HepG2 (cell line): ENCODE data around the gene C1RL. TPM values are rescaled to one million over a fixed set of nuclear protein-coding genes. Genes with fewer than 3 reads are reported as not detected.

Source experiments
- AHR ChIP-seq: IDR thresholded peaks from 2 replicates; pipeline ENCODE4 v1.6.1; 2018; ENCODE audit warnings: missing genetic modification reagents, missing compliant biosample characterization
- AKAP8 ChIP-seq: sonication (generic); formaldehyde crosslinking; IDR thresholded peaks from 2 replicates; pipeline ENCODE4 v1.5.1; 2020; ENCODE audit warnings: mild to moderate bottlenecking, missing genetic modification reagents
- CC2D1A ChIP-seq: sonication (generic); formaldehyde crosslinking; IDR thresholded peaks from 2 replicates; pipeline ENCODE4 v1.8.1; 2023; ENCODE audit warnings: mild to moderate bottlenecking, missing genetic modification reagents
- DMTF1 ChIP-seq: sonication (generic); formaldehyde crosslinking; IDR thresholded peaks from 2 replicates; pipeline ENCODE4 v1.4.0; 2020; ENCODE audit warnings: mild to moderate bottlenecking, missing genetic modification reagents
- ELK4 ChIP-seq: sonication (generic); formaldehyde crosslinking; IDR thresholded peaks from 2 replicates; pipeline ENCODE4 v1.9.0; 2021; ENCODE audit warnings: missing genetic modification reagents, borderline replicate concordance
- PHF5A ChIP-seq: IDR thresholded peaks from one replicate; pipeline ENCODE4 v1.6.1; 2018; ENCODE audit warnings: low read depth, missing genetic modification reagents; ENCODE audit not compliant: unreplicated experiment
- RFX5 ChIP-seq: IDR thresholded peaks from 2 replicates; pipeline ENCODE4 v1.6.1; 2011; ENCODE audit warnings: low read depth, low read length, improper control_type of control experiment
- SAFB2 ChIP-seq: sonication (generic); formaldehyde crosslinking; IDR thresholded peaks from 2 replicates; pipeline ENCODE4 v1.5.1; 2020; ENCODE audit warnings: missing genetic modification reagents, low read depth, mild to moderate bottlenecking, borderline replicate concordance
- SALL1 ChIP-seq: sonication (generic); formaldehyde crosslinking; IDR thresholded peaks from 2 replicates; pipeline ENCODE4 v1.8.0; 2022; ENCODE audit warnings: mild to moderate bottlenecking, missing genetic modification reagents
- SNAPC5 ChIP-seq: sonication (generic); formaldehyde crosslinking; IDR thresholded peaks from 2 replicates; pipeline ENCODE4 v1.8.1; 2023; ENCODE audit warnings: mild to moderate bottlenecking, missing genetic modification reagents, borderline replicate concordance
- SRF ChIP-seq: IDR thresholded peaks from 2 replicates; pipeline ENCODE4 v1.6.1; 2011; ENCODE audit warnings: mild to moderate bottlenecking, low read depth, low read length, moderate library complexity
- TBL1XR1 ChIP-seq: fragments of 150-350 bp; IDR thresholded peaks from 2 replicates; pipeline ENCODE4 v1.6.1; 2014; ENCODE audit warnings: borderline replicate concordance, low read length; ENCODE audit not compliant: partially characterized antibody
- TGIF2 ChIP-seq: IDR thresholded peaks from 2 replicates; pipeline ENCODE4 v1.6.1; 2016; ENCODE audit warnings: control low read depth, missing compliant biosample characterization
- U2AF1 ChIP-seq: fragments of 200-400 bp; formaldehyde crosslinking; optimal IDR thresholded peaks from 2 replicates; pipeline ENCODE3; 2017; ENCODE audit warnings: mild to moderate bottlenecking, low read depth, low read length
- YY1 ChIP-seq: IDR thresholded peaks from 2 replicates; pipeline ENCODE4 v1.6.1; 2011; ENCODE audit warnings: low read length, low read depth, moderate library complexity, mild to moderate bottlenecking; ENCODE audit not compliant: insufficient read depth, insufficient replicate concordance
- ZNF292 ChIP-seq: sonication (generic); formaldehyde crosslinking; IDR thresholded peaks from 2 replicates; pipeline ENCODE4 v1.8.1; 2022; ENCODE audit warnings: mild to moderate bottlenecking, low read depth, missing genetic modification reagents, borderline replicate concordance
- ZNF337 ChIP-seq: sonication (generic); formaldehyde crosslinking; IDR thresholded peaks from 2 replicates; pipeline ENCODE4 v1.5.1; 2020; ENCODE audit warnings: missing genetic modification reagents, low read depth, mild to moderate bottlenecking, borderline replicate concordance
- ZNF350 ChIP-seq: sonication (generic); formaldehyde crosslinking; IDR thresholded peaks from 2 replicates; pipeline ENCODE4 v1.4.0; 2020; ENCODE audit warnings: mild to moderate bottlenecking, low read depth, missing genetic modification reagents, borderline replicate concordance
- ZNF503 ChIP-seq: sonication (generic); formaldehyde crosslinking; IDR thresholded peaks from 2 replicates; pipeline ENCODE4 v1.4.0; 2020; ENCODE audit warnings: missing genetic modification reagents
- ZNF558 ChIP-seq: sonication (generic); formaldehyde crosslinking; IDR thresholded peaks from 2 replicates; pipeline ENCODE4 v1.9.0; 2022; ENCODE audit warnings: mild to moderate bottlenecking, missing genetic modification reagents, borderline replicate concordance
- ZNF589 ChIP-seq: sonication (generic); formaldehyde crosslinking; conservative IDR thresholded peaks from 2 replicates; pipeline ENCODE4 v1.8.0; 2022; ENCODE audit warnings: mild to moderate bottlenecking, moderate library complexity, missing genetic modification reagents
- ZNF607 ChIP-seq: sonication (generic); formaldehyde crosslinking; IDR thresholded peaks from 2 replicates; pipeline ENCODE4 v1.5.1; 2020; ENCODE audit warnings: missing genetic modification reagents, mild to moderate bottlenecking, borderline replicate concordance
- ZNF7 ChIP-seq: IDR thresholded peaks from 2 replicates; pipeline ENCODE4 v1.6.1; 2016; ENCODE audit warnings: missing biosample characterization, missing genetic modification reagents
- ZNF713 ChIP-seq: sonication (generic); formaldehyde crosslinking; IDR thresholded peaks from 2 replicates; pipeline ENCODE4 v1.4.0; 2020; ENCODE audit warnings: mild to moderate bottlenecking, missing genetic modification reagents
- ZSCAN30 ChIP-seq: sonication (generic); formaldehyde crosslinking; IDR thresholded peaks from 2 replicates; pipeline ENCODE4 v1.5.0; 2020; ENCODE audit warnings: mild to moderate bottlenecking, missing genetic modification reagents
- polyA plus RNA-seq, 8 experiments: library from polyadenylated mRNA; depleted of rRNA in 3 of 8; stranded (reverse) in 7 of 8; unstranded in 1 of 8; fragments of >200 nt; fragmentation: Illumina TruSeq in 4 of 8; extraction: Trizol in 4 of 8; gene quantifications; 2 replicates each; pipeline versions ENCODE4 v1.2.1 to v1.2.3, GENCODE V29; 2011 to 2016; ENCODE audit warnings: low read depth in 4 of 8, missing spikeins in 1 of 8, mixed read lengths in 1 of 8; ENCODE audit not compliant: insufficient read depth in 1 of 8
- total RNA-seq, 5 experiments: library from RNA; depleted of rRNA; stranded (reverse); fragments of >200 nt; fragmentation: Illumina TruSeq; extraction: Trizol; gene quantifications; 2 replicates each; pipeline ENCODE4 v1.2.3, GENCODE V29; 2016; ENCODE audit warnings: low read depth in 1 of 5

The C1RL gene
- total and polyA plus RNA-seq, 2 of the 13 experiments (the other 11 are each of a cell fraction or from before 2014, with no cell fraction given), result 28.9 to 53.1 TPM

- no peak for TF ChIP-seq ELK4 (CRISPR knock-in tag)
- TF ChIP-seq PHF5A (CRISPR knock-in tag), result no peak
- TF ChIP-seq RFX5, result no peak
- peak; percentile 62 for TF ChIP-seq SALL1
- no peak for TF ChIP-seq ZSCAN30 (CRISPR knock-in tag)
- no peak for TF ChIP-seq ZNF589 (CRISPR knock-in tag)
- no peak for TF ChIP-seq ZNF713
- TF ChIP-seq ZNF292 (CRISPR knock-in tag), result no peak
- TF ChIP-seq SNAPC5 (CRISPR knock-in tag), result no peak
- no peak for TF ChIP-seq ZNF558 (CRISPR knock-in tag)
- no peak for TF ChIP-seq AKAP8
- no peak for TF ChIP-seq AHR (CRISPR knock-in tag)
- TF ChIP-seq U2AF1, result no peak
- TF ChIP-seq YY1, result peak; percentile 12
- no peak for TF ChIP-seq SRF
- TF ChIP-seq TBL1XR1, result no peak
- TF ChIP-seq TGIF2 (CRISPR knock-in tag), result no peak
- TF ChIP-seq ZNF337 (CRISPR knock-in tag), result no peak
- no peak for TF ChIP-seq CC2D1A
- TF ChIP-seq ZNF607, result no peak
- TF ChIP-seq ZNF503, result no peak; the same call in 1 of the 2 replicates
- no peak for TF ChIP-seq SAFB2 (CRISPR knock-in tag)
- no peak for TF ChIP-seq ZNF7
- TF ChIP-seq DMTF1 (CRISPR knock-in tag), result no peak
- no peak for TF ChIP-seq ZNF350 (CRISPR knock-in tag)
These were observed 14.1 kb upstream of the C1RL start (continued) for GRCh38 chr12:7122811-7123769.
